K562 (cell line): ENCODE results near the gene ZNF586. TPM values are rescaled to one million over a fixed set of nuclear protein-coding genes. Genes with fewer than 3 reads are reported as not detected.

Source experiments
- CC2D1A ChIP-seq: fragments of 450-650 bp; IDR thresholded peaks from 2 replicates; pipeline ENCODE4 v1.6.1; 2017; ENCODE audit warnings: mild to moderate bottlenecking
- CREB1 ChIP-seq, 2 experiments: sonication (generic) in 1 of 2; formaldehyde crosslinking in 1 of 2; IDR thresholded peaks; 2 replicates each; pipeline versions ENCODE4 v1.6.1 to v1.8.0; 2012 to 2022; ENCODE audit warnings: inconsistent platforms in 1 of 2, mild to moderate bottlenecking in 1 of 2, missing genetic modification reagents in 1 of 2, moderate library complexity in 1 of 2
- FOS ChIP-seq: IDR thresholded peaks from 3 replicates; pipeline ENCODE4 v1.6.1; 2011; ENCODE audit not compliant: insufficient read length; ENCODE audit errors: extremely low read depth
- GABPA ChIP-seq: fragments of 200-800 bp; sonication (Bioruptor generic); conservative IDR thresholded peaks from 2 replicates; pipeline ENCODE4 v1.6.1; 2016; ENCODE audit warnings: low read depth, missing genetic modification characterization, missing compliant biosample characterization
- GABPB2 ChIP-seq: fragments of 250-450 bp; sonication (Bioruptor Pico); conservative IDR thresholded peaks from 2 replicates; pipeline ENCODE4 v1.5.1; 2021; ENCODE audit warnings: mild to moderate bottlenecking
- HNRNPLL ChIP-seq: fragments of 200-400 bp; formaldehyde crosslinking; IDR thresholded peaks from 2 replicates; pipeline ENCODE4 v1.6.1; 2017; ENCODE audit warnings: low read length, low read depth, mild to moderate bottlenecking; ENCODE audit not compliant: poor library complexity, severe bottlenecking
- LARP7 ChIP-seq: fragments of 450-650 bp; IDR thresholded peaks from 2 replicates; pipeline ENCODE4 v1.6.1; 2016
- MBD2 ChIP-seq: sonication (generic); IDR thresholded peaks from 2 replicates; pipeline ENCODE4 v1.6.1; 2016; ENCODE audit warnings: low read depth, borderline replicate concordance
- MYC ChIP-seq, 2 experiments: fragments of 250-450 bp in 1 of 2; sonication (Bioruptor Pico) in 1 of 2; IDR thresholded peaks; 2 replicates each; pipeline versions ENCODE4 v1.5.1 to v1.6.1; 2012 to 2021; ENCODE audit warnings: low read depth in 2 of 2, borderline replicate concordance in 1 of 2, improper control_type of control experiment in 1 of 2, low read length in 1 of 2, mild to moderate bottlenecking in 1 of 2, moderate library complexity in 1 of 2
- NFIX ChIP-seq: fragments of 250-450 bp; sonication (Bioruptor Pico); IDR thresholded peaks from 2 replicates; pipeline ENCODE4 v1.4.0; 2020; ENCODE audit warnings: low read depth, mild to moderate bottlenecking, moderate library complexity
- NKRF ChIP-seq: fragments of 450-650 bp; IDR thresholded peaks from 2 replicates; pipeline ENCODE4 v1.6.1; 2016; ENCODE audit warnings: borderline replicate concordance
- NONO ChIP-seq, 2 experiments: fragments of 200-400 bp in 1 of 2; fragments of 450-650 bp in 1 of 2; formaldehyde crosslinking in 1 of 2; IDR thresholded peaks; 2 replicates each; pipeline ENCODE4 v1.6.1; 2017; ENCODE audit warnings: low read depth in 2 of 2, mild to moderate bottlenecking in 2 of 2, moderate library complexity in 2 of 2, low read length in 1 of 2
- NRF1 ChIP-seq, 2 experiments: fragments of 450-650 bp; IDR thresholded peaks in 1 of 2; conservative IDR thresholded peaks in 1 of 2; 2 replicates each; pipeline ENCODE4 v1.6.1; 2014; ENCODE audit warnings: mild to moderate bottlenecking in 2 of 2
- PHF20 ChIP-seq: fragments of 450-650 bp; IDR thresholded peaks from 2 replicates; pipeline ENCODE4 v1.6.1; 2018; ENCODE audit not compliant: partially characterized antibody
- POLR2AphosphoS5 ChIP-seq: IDR thresholded peaks from 2 replicates; pipeline ENCODE4 v1.6.1; 2011; ENCODE audit warnings: mild to moderate bottlenecking, low read depth, low read length, moderate library complexity; ENCODE audit not compliant: control insufficient read depth, insufficient read depth
- SAP30 ChIP-seq: fragments of 200-600 bp; sonication (generic); IDR thresholded peaks from 2 replicates; pipeline ENCODE4 v1.6.1; 2012; ENCODE audit warnings: borderline replicate concordance, low read depth, mild to moderate bottlenecking, moderate library complexity, low read length, control low read depth, inconsistent platforms; ENCODE audit not compliant: insufficient read depth, poor library complexity, severe bottlenecking
- STAT6 ChIP-seq: sonication (generic); formaldehyde crosslinking; IDR thresholded peaks from 2 replicates; pipeline ENCODE4 v1.8.1; 2023; ENCODE audit warnings: mild to moderate bottlenecking, missing genetic modification reagents
- ZBTB33 ChIP-seq: sonication (generic); formaldehyde crosslinking; IDR thresholded peaks from 2 replicates; pipeline ENCODE4 v1.8.1; 2023; ENCODE audit warnings: mild to moderate bottlenecking, missing genetic modification reagents
- ZNF551 ChIP-seq: fragments of 250-450 bp; sonication (Bioruptor Pico); IDR thresholded peaks from 2 replicates; pipeline ENCODE4 v1.5.0; 2021; ENCODE audit warnings: mild to moderate bottlenecking, moderate library complexity
- polyA plus RNA-seq, 8 experiments: library from polyadenylated mRNA; depleted of rRNA in 4 of 8; stranded (reverse) in 5 of 8; unstranded in 3 of 8; fragments of >200 nt; fragmentation: Nextera tagmentation in 2 of 8; fragmentation: Illumina TruSeq in 1 of 8; extraction: Ambion mirVana in 2 of 8; extraction: Trizol in 1 of 8; gene quantifications; 2 replicates each; pipeline versions ENCODE4 v1.2.1 to v1.2.3, GENCODE V29; 2011 to 2014; ENCODE audit warnings: inconsistent platforms in 1 of 8, missing spikeins in 1 of 8
- total RNA-seq, 7 experiments: library from RNA; depleted of rRNA in 6 of 7; stranded (reverse); fragments of >200 nt in 6 of 7; fragmentation: Illumina TruSeq in 2 of 7; extraction: Trizol in 2 of 7; gene quantifications; 2 replicates each; pipeline versions ENCODE4 v1.2.1 to v1.2.3, GENCODE V29; 2011 to 2021; ENCODE audit warnings: low replicate concordance in 1 of 7

Gene ZNF586
- total and polyA plus RNA-seq, 9 of the 15 experiments (the other 6 are each of a cell fraction or from before 2014, with no cell fraction given): 2.5 to 12.6 (median 8.4) TPM

GRCh38 chr19:57814505-57815246 lies 45.2 kb downstream of the ZNF586 start, which contains the start of gene ZNF552 (continued):
- TF ChIP-seq MYC (IDR thresholded peaks at IDR 0.05; ENCODE audit: low read depth, low read length) (peak; percentile 57), MYC (CRISPR knock-in tag; IDR thresholded peaks at IDR 0.05; ENCODE audit: borderline replicate concordance, low read depth) (no peak), NRF1 (conservative IDR thresholded peaks at IDR 0.05 in 1 of 2, IDR thresholded peaks at IDR 0.05 in 1 of 2) (peak; percentile 90 to 91), FOS (peak; percentile 71), NONO (IDR thresholded peaks at IDR 0.05; ENCODE audit: low read depth in 2 of 2, low read length in 1 of 2) (peak in 1 of 2 experiments; percentile 97; a peak in 2 of 4 replicates), POLR2AphosphoS5 (peak; percentile 75; the same call in 1 of the 2 replicates), NKRF (peak; percentile 86; the same call in 1 of the 2 replicates), CC2D1A (peak; percentile 50; the same call in 1 of the 2 replicates), GABPA (tag) (peak; percentile 90), CREB1 (IDR thresholded peaks at IDR 0.05) (peak; percentile 83), CREB1 (CRISPR knock-in tag; IDR thresholded peaks at IDR 0.05) (peak; percentile 85), NFIX (CRISPR knock-in tag) (no peak), ZNF551 (CRISPR knock-in tag) (no peak), GABPB2 (CRISPR knock-in tag) (no peak), STAT6 (CRISPR knock-in tag) (no peak), PHF20 (peak; percentile 57), HNRNPLL (peak; percentile 83), ZBTB33 (CRISPR knock-in tag) (0 out of 2 replicates have a peak, but pooled peaks have one; percentile 13), LARP7 (no peak), MBD2 (peak; percentile 94), SAP30 (peak; percentile 46)
